HG03280 (cell line): ENCODE data around the gene ZNF317.
"Not testable (repeated sequence)": the region's sequence is repeated elsewhere in the genome, so short reads cannot be mapped to it uniquely, and the experiment has no call there.

Experiments
- ATAC-seq: cut with Tn5 transposase; IDR thresholded peaks from one replicate; pipeline ENCODE4 v1.9.1; 2021; ENCODE audit warnings: mild to moderate bottlenecking, moderate library complexity; ENCODE audit not compliant: unreplicated experiment

ZNF317 gene

DNA sequence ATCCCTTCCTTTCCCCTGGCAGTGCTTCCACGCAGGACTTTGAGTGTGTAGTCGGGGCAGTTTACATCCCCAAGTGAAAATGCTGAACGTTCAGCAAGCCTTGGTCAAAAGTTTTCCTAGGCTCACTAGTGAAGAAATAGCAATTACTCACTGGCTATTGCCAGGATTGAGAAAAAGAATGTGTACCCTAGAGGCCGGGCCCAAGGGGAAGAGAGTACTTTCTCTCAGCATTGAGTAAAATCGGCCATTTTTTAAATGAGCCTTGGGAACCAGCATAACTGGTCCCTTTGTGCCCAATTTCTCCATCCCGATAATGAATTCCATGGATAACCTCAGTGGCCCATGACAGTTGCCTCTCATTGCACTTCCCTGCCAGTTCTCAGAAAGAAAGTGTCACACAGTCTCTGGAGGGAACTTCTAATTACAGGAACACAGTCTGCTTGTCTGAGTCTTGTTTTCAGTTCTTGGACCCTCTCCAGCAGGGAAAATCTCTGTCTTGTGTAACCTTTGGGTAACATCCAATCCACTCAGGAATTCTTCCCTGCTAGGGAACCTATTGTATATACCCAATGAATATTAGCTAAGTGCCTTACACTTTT is 31.3 kb downstream of the ZNF317 start:
- ATAC-seq, result no peak

DNA sequence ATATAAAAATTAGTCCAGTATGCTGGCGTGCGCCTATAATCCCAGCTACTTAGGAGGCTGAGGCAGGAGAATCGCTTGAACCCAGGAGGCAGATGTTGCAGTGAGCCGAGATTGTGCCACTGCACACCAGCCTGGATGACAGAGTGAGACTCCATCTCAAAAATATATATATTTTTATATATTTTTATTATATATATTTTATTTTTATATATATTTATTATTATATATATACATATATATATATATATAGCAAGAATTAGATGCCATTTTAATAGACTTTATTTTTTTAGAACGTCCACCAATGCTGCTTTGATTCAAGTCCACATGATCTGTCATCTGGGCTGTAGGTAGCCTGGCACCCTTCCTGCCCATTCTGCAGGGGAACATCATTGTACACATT is 35.1 kb downstream of the ZNF317 start:
- no peak for ATAC-seq

DNA sequence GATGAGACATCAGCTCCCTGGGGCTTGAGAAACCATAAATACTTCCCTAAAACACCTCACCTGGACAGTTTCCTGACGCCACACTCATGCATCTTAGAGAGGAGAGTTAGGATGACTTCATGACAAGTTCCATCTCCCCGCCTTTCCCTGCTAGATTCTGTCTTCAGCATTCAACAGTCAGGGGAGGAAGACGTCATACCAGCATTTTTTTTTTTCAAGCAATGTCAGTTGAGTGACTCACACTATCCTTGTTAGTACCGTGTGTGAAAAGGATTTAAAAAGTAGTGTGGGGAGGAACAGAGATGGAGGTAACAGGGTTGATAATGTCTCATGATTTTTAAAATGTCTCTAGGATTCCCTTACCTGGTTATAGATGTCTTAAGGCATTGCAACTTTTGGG is 38.7 kb downstream of the ZNF317 start, which contains the start of gene OR7D2:
TSS of gene OR7D2 (plus strand) at position 79 of the 400 bp plus-strand sequence. CDS start 6,803 bp downstream, outside the sequence.
- ATAC-seq, result no peak

DNA sequence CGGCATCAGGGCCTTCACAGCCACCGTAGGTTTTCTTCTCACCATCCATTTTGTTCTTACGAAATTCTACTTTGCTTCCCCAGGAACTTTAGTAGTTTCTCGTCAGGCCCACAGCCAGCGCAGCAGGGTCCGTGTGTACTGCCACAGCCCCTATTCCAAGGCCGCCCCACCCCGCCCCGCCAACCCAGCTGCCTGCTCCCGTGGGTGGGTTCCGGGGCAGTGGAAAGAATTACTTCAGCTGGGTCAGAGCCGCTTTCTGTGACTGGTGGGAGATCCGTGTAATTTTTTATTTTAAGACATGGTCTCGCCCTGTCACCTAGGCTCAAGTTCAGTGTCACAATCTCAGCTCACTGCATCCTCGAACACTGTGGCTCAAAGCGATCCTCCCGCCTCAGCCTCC is 42.8 kb downstream of the ZNF317 start:
- no peak for ATAC-seq

DNA sequence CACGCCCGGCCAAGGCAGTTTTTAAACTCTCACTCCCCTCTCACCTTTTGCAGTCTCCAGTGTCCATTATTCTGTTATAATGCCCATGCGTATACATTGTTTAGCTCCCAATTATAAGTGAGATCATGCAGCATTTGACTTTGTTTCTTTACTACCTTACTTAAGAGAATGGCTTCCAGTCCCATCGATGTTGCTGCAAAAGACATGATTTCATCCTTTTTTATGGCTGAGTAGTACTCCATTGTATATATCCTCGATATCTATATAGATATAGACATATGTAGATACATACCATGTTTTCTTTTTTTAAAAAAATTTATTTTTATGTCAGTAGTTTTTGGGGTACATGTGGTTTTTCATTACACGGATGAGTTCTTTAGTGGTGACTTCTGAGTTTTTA is 47.0 kb downstream of the ZNF317 start:
- no peak for ATAC-seq

DNA sequence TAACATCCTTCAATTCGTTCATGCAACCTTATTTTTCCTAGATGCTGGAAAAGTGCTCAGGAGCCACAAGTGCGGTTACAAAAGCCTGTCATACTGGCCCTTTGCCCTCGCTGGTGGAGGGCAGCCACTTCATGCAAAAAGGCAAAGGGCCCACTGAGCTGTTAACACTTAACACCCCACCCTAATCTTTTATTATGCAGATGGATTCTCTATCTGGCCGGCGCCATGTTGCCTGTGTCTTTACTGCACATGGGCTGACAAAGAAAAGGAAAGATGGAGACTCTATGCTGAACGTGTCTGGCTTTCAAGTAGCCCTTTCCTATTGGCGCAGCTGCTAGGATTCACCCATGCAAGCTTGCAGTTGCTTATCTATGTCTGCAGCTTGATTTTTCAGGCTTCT is 49.3 kb downstream of the ZNF317 start:
- no peak for ATAC-seq

DNA sequence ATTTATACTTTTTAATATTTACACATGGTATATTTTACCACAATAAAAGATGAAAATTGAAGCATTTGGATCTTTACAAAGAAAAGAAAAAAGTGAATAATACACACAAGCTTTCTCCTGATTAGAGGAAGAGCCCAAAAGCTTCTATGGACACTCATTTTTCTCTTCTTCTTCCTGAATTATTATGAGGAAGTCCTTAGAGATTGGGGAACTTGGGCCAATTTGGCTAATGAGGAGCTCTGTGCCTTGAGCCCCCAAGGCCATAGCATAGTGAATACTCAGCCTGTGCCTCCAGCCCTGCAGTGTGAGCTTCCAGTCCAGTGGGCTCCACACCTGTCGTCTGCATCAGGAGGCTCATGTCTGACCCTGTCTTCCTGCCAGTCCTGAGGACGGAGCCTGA is 57.8 kb downstream of the ZNF317 start:
- not testable (repeated sequence) for ATAC-seq

DNA sequence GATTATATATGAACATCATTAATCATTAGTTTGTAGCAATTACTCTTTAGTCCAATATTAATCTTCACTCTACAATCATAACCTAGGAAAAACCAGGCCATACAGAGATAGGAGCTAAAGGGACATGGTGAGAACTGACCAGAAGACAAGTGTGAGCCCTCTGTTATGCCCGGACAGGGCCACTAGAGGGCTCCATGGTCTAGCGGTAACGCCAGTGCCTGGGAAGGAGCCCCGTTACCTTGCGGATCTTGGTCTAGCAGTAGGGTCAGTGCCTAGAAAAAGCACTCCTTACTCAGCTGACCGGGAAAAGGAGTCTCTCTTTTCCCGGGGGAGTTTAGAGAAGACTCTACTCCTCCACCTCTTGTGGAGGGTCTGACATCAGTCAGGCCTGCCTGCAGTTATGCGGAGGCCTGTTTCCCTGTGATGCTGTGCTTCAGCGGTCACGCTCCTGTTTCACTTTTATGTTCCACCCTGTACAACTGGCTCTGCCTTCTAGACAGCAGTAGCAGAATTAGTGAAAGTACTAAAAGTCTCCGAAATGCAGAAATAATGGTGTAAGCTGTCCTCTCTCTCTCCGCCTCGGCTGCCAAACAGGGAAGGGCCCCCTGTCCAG is 65.4 kb downstream of the ZNF317 start:
- no peak for ATAC-seq
